ENCODE measurements around the gene MAP3K9.

- TF ChIP-seq, protein P1, sequence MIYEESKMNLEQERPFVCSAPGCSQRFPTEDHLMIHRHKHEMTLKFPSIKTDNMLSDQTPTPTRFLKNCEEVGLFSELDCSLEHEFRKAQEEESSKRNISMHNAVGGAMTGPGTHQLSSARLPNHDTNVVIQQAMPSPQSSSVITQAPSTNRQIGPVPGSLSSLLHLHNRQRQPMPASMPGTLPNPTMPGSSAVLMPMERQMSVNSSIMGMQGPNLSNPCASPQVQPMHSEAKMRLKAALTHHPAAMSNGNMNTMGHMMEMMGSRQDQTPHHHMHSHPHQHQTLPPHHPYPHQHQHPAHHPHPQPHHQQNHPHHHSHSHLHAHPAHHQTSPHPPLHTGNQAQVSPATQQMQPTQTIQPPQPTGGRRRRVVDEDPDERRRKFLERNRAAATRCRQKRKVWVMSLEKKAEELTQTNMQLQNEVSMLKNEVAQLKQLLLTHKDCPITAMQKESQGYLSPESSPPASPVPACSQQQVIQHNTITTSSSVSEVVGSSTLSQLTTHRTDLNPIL (CRISPR knock-in tag; IDR thresholded peaks at IDR 0.05): no peak
- no peak for TF ChIP-seq SMARCA5 (IDR thresholded peaks at IDR 0.05)
- no peak for TF ChIP-seq POLR2A (conservative IDR thresholded peaks at IDR 0.05)
Observed at GRCh38 chr14:70771781-70772212, 37.5 kb downstream of the MAP3K9 start.
